ENCODE measurements around the gene ZNF90.
"Not testable (repeated sequence)": the region's sequence is repeated elsewhere in the genome, so short reads cannot be mapped to it uniquely, and the experiment has no call there.

The ZNF90 gene

GRCh38 chr19:20080656-20081055 lies 2.9 kb downstream of the ZNF90 start:
- no peak for ATAC-seq
- no peak for TF ChIP-seq ZC3H10 (CRISPR knock-in tag; IDR thresholded peaks at IDR 0.05)
- no peak for TF ChIP-seq TSHZ2 (CRISPR knock-in tag; IDR thresholded peaks at IDR 0.05)
- TF ChIP-seq ZNF70 (CRISPR knock-in tag; IDR thresholded peaks at IDR 0.05) = no peak
- no peak for TF ChIP-seq CSRNP3 (CRISPR knock-in tag; IDR thresholded peaks at IDR 0.05)
- TF ChIP-seq ARNTL (CRISPR knock-in tag; IDR thresholded peaks at IDR 0.05; ENCODE audit: borderline replicate concordance, low read depth) = no peak
- TF ChIP-seq TCF4 (CRISPR knock-in tag; IDR thresholded peaks at IDR 0.05; ENCODE audit: borderline replicate concordance) = no peak

- ATAC-seq = not testable (repeated sequence)
- 0 out of 2 replicates have a peak, but pooled peaks have one; percentile 40 for TF ChIP-seq ARNTL (CRISPR knock-in tag; IDR thresholded peaks at IDR 0.05; ENCODE audit: borderline replicate concordance, low read depth)
Observed at GRCh38 chr19:20082232-20082833, 4.5 kb downstream of the ZNF90 start.

GRCh38 chr19:20082876-20083275 lies 5.1 kb downstream of the ZNF90 start:
- ATAC-seq = not testable (repeated sequence)

- no peak for ATAC-seq
- TF ChIP-seq RARB (CRISPR knock-in tag; IDR thresholded peaks at IDR 0.05) (no peak), POU6F1 (CRISPR knock-in tag; IDR thresholded peaks at IDR 0.05; ENCODE audit: borderline replicate concordance, low read depth) (no peak), ZNF70 (CRISPR knock-in tag; IDR thresholded peaks at IDR 0.05) (no peak), ARNTL (CRISPR knock-in tag; IDR thresholded peaks at IDR 0.05; ENCODE audit: borderline replicate concordance, low read depth) (no peak), BACH2 (CRISPR knock-in tag; IDR thresholded peaks at IDR 0.05; ENCODE audit: borderline replicate concordance) (no peak), CSRNP3 (CRISPR knock-in tag; IDR thresholded peaks at IDR 0.05) (no peak), CSDC2 (CRISPR knock-in tag; IDR thresholded peaks at IDR 0.05) (no peak), PATZ1 (CRISPR knock-in tag; IDR thresholded peaks at IDR 0.05; ENCODE audit: borderline replicate concordance) (no peak), ZNF565 (CRISPR knock-in tag; conservative IDR thresholded peaks at IDR 0.05; ENCODE audit: low read depth) (no peak), TSHZ2 (CRISPR knock-in tag; IDR thresholded peaks at IDR 0.05) (no peak), ZNF8 (CRISPR knock-in tag; IDR thresholded peaks at IDR 0.05) (no peak), TOX (CRISPR knock-in tag; IDR thresholded peaks at IDR 0.05; ENCODE audit: borderline replicate concordance) (no peak)
Observed at GRCh38 chr19:20102097-20102496, 24.3 kb downstream of the ZNF90 start.

All from SK-N-SH treated with all-trans-retinoic acid at 6 μM for 48 hours (cell line).